ENCODE results near the gene TMEM171.

TMEM171 gene

GRCh38 chr5:73119451-73120157 lies 771 bp upstream of the TMEM171 start:
- no peak for DNase-seq (ENCODE audit: low read depth in 4 of 4, low spot score in 1 of 4)

- DNase-seq (ENCODE audit: low read depth in 4 of 4, low spot score in 1 of 4) = no peak
Observed at GRCh38 chr5:73121119-73121463, 716 bp downstream of the TMEM171 start.

- no peak for DNase-seq (ENCODE audit: low read depth in 4 of 4, low spot score in 1 of 4)
Observed at GRCh38 chr5:73122875-73123810, 2.8 kb downstream of the TMEM171 start.

- no peak for DNase-seq (ENCODE audit: low read depth in 4 of 4, low spot score in 1 of 4)
Observed at GRCh38 chr5:73125289-73125688, 4.9 kb downstream of the TMEM171 start.

GRCh38 chr5:73126381-73126780 lies 6.0 kb downstream of the TMEM171 start:
- no peak for DNase-seq (ENCODE audit: low read depth in 4 of 4, low spot score in 1 of 4)

GRCh38 chr5:73126957-73127356 lies 6.6 kb downstream of the TMEM171 start:
- no peak for DNase-seq (ENCODE audit: low read depth in 4 of 4, low spot score in 1 of 4)

GRCh38 chr5:73129143-73129542 lies 8.8 kb downstream of the TMEM171 start:
- no peak for DNase-seq (ENCODE audit: low read depth in 4 of 4, low spot score in 1 of 4)

- DNase-seq (ENCODE audit: low read depth in 4 of 4, low spot score in 1 of 4) = no peak
Observed at GRCh38 chr5:73130811-73131210, 10.4 kb downstream of the TMEM171 start.

GRCh38 chr5:73131711-73132425 lies 11.5 kb downstream of the TMEM171 start:
- DNase-seq (ENCODE audit: low read depth in 4 of 4, low spot score in 1 of 4) = no peak

- DNase-seq (ENCODE audit: low read depth in 4 of 4, low spot score in 1 of 4) = no peak
Observed at GRCh38 chr5:73132759-73133158, 12.4 kb downstream of the TMEM171 start.

GRCh38 chr5:73135021-73135420 lies 14.6 kb downstream of the TMEM171 start:
- no peak for DNase-seq (ENCODE audit: low read depth in 4 of 4, low spot score in 1 of 4)

- no peak for DNase-seq (ENCODE audit: low read depth in 4 of 4, low spot score in 1 of 4)
Observed at GRCh38 chr5:73135429-73136054, 15.2 kb downstream of the TMEM171 start.

GRCh38 chr5:73136055-73136562 lies 15.7 kb downstream of the TMEM171 start:
- DNase-seq (ENCODE audit: low read depth in 4 of 4, low spot score in 1 of 4) = no peak

- no peak for DNase-seq (ENCODE audit: low read depth in 4 of 4, low spot score in 1 of 4)
Observed at GRCh38 chr5:73137563-73138530, 17.5 kb downstream of the TMEM171 start.

GRCh38 chr5:73139485-73139884 lies 19.1 kb downstream of the TMEM171 start:
- no peak for DNase-seq (ENCODE audit: low read depth in 4 of 4, low spot score in 1 of 4)

- no peak for DNase-seq (ENCODE audit: low read depth in 4 of 4, low spot score in 1 of 4)
Observed at GRCh38 chr5:73140801-73141200, 20.4 kb downstream of the TMEM171 start.

- no peak for DNase-seq (ENCODE audit: low read depth in 4 of 4, low spot score in 1 of 4)
Observed at GRCh38 chr5:73142035-73142434, 21.7 kb downstream of the TMEM171 start.

- no peak for DNase-seq (ENCODE audit: low read depth in 4 of 4, low spot score in 1 of 4)
Observed at GRCh38 chr5:73143716-73144115, 23.3 kb downstream of the TMEM171 start.

GRCh38 chr5:73149540-73149939 lies 29.2 kb downstream of the TMEM171 start:
- no peak for DNase-seq (ENCODE audit: low read depth in 4 of 4, low spot score in 1 of 4)

- DNase-seq (ENCODE audit: low read depth in 4 of 4, low spot score in 1 of 4) = no peak
Observed at GRCh38 chr5:73150876-73151275, 30.5 kb downstream of the TMEM171 start.

Measured in stimulated activated CD4-positive, alpha-beta T cell treated with anti-CD3 and anti-CD28 coated beads, Interleukin-1b, Interleukin-23, amount 100 ng/mL, for 24 hours (primary cell).